Activated naive CD8-positive, alpha-beta T cell treated with anti-CD3 and anti-CD28 coated beads, Interleukin-2, amount 50 U/mL, for 16 hours (primary cell): ENCODE data around the gene URM1.

Experiments used
- DNase-seq: peaks from one replicate; pipeline ENCODE4 v3.0.0-alpha.2; 2020; ENCODE audit warnings: low read depth, low spot score

Gene URM1

DNA sequence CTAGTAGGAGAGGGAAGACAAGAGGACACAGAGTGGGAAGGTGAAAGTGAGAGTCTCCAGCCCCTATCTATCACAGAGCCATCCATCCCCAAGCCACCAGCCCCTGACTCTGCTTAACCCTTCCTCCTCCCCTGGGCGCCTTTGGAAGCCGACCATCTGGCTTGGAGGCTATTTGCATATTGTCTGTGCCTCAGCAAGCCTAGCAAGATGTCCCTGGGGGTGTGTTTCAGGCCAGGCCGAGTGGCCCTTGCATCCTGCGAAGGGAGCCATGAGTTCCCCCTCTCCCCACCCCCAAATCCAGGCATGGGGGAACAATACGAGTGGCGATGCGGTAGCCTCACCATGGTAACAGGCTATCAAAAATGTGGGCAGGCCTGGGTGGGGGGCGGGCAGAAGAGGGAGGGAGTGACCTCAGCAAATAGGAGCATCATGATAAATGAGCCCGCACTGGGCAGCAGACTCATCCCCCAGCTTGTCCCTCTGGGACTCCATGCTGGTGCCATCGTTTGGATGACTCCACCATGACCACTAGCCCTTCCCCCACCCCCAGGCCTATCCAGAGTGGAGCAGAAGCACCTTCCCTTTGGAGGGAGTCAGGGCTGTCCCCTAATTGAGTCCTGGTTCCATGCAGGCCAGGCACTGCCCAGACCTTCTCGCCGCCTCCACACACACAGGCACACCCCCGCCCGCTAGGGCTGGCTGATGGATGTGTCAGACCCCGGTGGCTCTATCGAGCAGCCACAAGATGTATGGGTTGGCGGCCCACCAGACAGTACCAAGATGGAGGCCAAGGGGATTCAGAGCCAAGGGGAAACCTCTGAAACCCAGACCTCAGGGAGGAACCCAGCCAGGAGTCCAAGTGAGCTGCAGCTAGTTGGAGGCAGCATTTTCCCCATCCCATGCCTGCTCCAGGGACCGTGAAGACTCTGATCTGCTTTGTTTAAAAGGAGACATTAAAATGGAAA is 14.6 kb downstream of the URM1 start:
- DNase-seq: no peak

DNA sequence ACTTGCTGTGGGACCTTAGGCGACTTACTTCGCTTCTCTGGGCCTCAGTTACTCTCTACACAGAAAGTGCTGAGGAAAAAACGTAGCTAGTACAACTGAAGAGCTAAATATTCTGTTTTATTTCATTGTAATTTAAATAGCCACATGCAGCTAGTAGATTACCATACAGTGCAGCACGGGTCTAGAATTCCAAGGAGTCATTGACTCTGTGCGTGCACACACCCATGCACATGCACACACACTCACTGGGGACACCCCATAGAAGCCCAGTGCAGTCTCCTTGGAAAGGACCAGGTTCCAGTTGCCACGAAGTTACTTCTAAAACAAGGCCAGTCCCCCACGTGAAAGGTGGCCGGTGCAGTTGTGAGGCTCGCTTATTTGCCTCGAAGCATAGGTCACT is 17.0 kb downstream of the URM1 start:
- no peak for DNase-seq

DNA sequence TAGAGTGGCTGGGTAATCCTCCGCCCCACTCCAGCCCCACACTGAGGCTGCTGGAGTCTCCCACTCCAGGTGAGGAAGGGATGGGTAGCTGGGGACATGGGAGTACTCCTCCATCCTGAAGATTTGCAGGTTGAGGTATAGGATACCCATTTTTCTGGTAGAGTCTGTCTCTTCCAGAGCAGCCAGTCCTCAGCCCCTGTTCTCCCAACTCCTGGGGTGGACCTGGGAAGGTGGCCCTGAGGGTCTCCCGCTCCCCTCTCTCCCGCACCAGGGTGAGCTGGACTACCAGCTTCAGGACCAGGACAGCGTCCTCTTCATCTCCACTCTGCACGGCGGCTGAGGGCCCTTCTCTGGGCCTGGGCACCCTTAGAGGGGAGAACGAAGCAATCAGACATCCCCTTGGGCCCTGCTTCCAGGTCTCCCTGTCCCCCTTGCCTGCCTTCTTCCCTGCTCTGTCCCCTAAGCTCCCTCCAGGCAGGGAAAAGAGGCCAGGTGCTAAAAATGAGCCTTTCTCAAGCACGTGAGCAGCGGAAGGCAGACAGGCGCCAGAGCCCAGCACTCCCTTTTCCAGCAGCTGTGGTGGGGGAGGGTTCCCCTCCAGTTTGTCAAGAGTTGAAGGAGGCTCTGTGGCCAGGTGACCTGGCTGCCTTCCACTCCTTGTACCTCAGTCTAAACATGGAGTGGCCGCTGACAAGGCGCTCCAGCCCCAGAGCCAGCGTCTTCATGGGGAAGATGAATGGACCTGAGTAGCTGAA is 18.4 kb downstream of the URM1 start:
- DNase-seq: no peak

DNA sequence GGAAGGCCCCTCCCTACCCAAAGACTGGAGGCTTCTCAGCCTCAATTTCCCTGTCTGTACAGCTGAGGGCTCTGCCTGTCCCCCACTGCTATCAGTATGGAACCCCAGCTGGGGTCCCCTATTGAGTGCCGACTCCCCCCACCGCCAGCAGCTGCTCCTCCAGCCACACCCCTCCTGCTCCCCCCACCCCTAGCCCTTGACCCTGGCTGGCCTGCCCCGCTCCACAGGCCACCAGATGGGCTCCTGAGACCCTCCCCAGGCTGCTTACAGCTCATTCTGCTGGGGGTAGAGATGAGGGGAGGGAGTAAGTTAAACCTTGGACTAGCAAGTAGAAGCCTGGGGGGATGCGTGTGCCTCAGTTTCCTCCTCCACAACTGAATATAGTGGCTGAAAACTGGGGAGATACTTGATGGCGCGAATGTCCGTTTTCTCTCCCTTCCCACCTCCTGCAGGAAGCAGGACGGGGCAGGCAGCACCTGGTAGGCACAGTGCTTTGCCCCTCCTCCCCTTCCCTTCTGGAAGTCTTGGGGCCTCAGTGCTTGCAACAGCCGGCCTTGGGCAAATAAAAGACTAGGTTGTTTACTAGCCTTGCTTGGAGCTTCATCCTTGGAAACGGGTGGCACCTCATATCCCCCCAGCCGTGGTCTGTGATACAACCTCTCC is 19.1 kb downstream of the URM1 start:
- no peak for DNase-seq

DNA sequence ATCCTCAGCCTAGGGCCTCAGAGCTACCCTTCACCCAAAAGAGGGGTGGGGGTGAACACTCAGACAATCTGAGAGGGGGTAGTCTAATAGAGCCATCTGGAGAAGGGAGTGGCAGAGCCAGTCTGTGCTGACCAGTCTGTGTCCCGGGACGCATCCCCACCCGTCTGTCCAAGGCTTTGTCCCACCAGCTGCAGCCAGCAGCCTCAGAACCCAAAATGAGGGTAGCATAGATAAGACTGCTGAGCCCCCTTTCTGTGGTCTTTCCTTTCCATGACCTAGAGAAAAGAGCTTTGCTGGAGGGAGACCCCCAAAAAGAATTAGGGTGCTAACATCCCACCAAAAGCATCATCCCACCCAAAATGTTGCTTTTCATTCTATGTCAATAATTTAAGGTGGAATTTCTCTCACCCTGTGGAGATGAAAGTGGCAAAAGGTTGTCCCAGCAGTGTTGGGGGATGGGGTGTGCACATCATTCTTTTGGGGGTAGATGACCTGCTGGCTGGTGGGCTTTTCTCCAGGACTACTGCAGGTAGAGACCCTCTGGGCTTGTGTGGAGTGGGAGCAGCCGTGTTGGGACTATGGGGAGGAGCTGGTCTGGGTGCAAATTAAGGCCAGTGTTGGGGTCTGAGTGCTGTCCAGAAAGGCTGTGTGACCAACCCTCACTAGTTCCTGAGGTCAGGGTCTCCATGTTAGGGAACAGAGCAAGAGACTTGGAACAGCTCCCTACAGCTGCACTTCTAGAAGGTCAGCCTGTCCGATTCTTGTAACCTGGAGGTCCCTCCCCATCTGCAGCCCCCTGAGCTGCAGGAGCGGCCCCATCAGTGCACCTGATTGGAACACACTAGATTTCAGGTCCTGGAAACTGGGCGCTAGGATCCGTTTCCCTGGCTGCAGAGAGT is 19.9 kb downstream of the URM1 start:
- DNase-seq: no peak

DNA sequence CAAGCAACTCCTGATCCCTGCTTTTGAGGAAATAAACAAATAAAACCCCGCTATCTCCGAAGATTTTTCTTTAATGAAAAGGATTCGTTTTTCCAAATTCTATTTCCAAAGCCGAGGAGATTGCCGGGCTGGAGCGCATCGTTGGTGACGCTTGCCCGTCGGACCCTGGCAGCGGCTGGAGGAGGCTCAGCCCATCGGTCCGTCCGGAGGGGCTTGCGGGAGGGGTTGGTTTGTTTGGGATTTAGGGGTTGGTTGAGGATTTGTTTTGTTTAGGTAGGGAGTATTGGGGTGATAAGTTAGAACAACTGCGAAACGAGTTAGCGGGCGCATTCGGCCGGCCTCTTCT is 20.8 kb downstream of the URM1 start:
- DNase-seq: no peak

DNA sequence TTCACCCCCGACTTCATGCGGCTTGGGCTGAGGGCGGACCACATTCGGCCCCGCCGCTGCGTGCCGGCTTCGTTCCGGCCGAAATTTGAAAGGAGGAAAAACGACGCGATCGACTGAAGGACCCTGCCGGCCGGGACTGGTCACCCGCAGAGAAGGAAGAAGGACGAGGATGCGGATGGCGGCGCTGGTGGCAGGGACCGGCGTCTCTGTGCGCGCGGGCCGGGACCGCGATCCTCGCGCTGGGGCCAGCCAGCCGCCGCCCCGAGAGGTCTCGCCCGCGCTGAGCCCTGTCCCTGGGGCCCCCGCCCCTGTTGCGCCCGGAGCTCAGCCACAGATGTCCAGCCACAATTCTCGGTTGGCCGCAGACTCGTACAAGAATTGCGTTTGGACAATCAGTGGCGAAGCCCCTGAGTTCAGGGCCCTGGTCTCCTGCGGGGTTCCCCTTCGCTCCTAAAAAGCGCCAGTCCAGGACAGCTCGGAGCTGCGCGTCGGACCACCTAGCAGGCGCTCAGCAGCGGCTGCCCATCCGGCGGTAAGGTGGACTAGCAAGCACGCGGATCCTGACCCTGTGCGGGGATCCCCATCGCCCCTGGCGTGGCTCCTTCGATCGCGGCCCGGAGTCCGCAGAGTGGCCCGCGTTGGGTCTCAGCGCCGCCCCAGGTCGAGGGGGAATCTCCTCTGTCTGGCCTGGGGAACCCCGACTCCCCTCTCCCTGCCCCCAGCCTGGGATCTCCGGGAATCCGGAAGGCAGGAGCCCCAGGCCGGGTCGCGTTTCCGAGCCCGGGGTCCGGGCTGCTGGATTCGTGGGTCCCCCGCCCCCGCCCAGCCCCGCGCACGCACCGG is 21.3 kb downstream of the URM1 start:
- DNase-seq: no peak

DNA sequence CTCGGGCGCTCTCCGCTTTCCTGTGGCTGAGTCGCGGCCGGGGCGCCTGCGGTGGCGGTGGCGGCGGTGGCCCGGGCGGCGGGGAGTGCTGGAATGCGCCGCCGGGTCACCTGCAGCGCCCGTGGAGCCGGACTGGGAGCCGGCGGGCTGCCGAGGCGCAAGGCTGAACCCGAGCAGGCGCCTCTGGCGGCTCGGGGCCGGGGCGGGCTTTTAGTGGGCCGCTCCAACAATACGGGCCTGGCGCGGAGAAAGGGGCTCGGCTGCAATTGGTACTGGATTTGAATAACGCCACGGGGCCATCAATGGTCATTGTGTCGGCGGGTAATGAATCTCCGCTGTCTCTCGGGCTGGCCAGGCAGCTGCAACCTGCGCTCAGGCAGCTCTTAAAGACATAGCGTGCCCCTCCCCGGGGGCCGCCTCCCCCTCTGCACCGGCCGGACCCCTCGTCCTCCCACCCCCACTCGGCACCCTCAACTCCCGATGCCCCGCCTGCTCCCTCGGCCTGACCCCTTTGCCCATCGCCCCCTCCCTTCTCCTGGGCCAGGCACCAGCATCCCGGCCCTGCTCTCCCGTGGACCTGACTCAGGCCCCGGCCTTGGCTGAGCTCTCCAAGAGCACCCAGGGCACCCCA is 22.1 kb downstream of the URM1 start:
- no peak for DNase-seq

DNA sequence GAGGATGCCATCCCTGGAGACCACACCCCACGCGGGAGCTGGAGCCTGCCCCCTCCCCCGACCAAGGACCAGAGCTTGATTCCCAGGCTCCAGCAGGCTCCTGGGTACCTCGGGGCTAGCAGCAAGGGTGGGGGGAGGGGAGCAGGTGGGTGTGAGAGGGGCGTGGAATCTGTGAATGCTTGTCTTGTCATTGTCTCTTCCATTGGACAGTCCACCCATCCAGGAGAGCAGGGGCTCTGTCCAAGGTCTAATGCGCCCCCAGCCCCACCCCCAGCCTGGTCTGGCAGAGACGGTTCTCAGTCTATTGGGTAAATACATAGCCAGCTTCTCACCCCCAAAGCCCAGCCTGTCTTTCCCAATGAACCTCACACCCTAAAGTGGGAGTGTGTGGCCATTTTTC is 22.8 kb downstream of the URM1 start:
- DNase-seq: no peak

DNA sequence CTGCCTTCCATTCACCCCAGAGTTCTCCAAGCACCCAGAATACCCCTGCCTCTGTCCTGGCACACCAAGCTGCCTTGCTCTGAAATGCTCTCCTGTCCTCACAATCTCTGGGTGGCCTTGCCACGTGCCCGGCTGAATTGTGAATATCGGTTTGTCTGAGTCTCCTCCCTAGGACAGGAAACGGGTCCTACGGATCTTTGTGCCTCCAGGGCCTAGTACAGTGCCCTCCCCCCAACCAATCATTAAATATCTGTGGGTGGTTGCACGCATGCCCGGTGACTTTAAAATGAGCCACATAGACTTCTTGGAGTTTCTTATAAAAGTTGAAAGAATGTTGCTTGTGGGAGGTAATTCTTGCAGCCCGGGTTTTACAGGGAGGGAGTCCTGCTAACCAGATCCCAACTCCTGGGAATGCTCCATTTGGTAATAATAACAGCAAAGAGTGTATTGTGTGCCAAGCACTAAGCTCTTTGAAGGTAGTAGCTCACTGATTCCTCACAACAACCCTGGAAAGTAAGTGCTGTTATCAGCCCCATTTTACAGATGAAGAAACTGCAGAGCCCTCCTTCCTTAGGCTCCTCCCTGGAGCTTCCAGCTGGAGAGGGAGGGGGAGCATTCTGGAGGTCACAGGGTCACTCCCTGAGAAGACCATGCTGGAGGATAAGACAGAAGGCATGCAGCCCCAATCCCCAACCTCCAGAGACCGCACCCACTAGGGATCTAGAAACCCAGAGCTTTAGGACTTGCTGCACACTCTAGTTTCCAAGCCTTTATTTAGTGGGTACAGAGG is 23.4 kb downstream of the URM1 start:
- DNase-seq: no peak

DNA sequence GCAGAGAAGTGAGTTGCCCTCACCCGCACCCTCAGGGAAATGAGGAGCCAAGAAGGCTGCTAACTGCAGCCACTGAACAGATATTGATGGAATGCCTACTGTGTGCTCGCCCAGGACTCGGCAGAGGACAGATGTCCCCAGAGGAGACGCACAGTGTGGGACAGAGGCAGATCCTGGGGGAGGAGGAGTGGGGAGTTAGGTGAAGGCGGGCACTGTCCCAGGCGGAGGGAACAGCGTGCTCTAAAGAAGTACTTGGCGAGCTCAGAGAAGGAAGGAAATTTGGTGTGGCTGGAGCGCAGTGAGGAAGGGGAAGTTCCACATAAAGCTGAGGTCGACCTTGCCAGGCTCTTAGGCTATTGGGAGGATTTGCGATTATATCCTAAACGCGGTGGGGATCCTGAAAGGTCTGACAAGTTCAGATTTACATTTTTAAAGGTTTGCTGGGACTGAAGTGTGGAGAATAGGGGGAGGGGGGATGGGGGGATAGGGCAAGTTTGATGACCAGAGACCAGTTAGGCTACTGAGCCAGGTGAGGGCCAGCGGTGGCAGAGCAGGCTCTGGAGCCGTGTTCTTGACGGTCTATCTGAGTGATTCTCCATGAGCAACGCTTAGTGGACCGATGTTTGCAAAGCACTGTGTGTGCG is 25.9 kb downstream of the URM1 start:
- DNase-seq: no peak

DNA sequence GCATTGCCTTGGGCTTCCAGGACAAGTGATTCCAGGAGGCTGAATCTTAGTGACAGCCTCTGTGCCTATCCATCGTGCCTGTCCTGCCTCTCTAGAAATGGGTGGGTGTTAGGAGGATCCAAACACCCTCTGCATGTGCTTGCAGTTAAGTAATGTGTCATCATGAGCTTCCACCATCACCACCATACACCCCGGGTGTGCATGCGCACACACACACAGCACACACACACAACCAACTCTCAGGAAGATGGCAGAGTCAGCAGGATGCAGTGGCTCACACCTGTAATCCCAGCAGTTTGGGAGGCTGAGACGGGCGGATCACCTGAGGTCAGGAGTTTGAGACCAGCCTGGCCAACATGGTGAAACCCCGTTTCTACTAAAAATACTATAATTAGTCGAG is 26.7 kb downstream of the URM1 start:
- no peak for DNase-seq

DNA sequence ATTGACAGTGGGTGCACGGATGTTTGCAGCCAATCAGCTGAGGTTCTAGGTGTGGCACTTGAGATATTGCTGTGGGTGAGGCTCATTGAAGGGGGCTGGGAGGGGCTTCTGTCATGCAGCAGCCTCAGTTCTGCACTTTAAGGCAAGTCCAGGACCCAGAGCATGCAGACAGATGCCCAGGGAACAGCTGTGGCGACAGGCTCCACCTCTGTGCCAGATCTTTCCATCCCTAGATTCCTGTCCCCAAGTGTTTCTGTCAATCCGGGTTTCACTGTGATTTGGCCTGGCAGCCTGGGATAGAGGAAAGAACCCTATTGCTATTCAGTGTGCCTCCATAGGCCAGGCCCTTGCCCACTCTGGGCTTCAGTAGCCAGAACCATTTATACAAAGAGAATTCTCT is 28.7 kb downstream of the URM1 start:
- no peak for DNase-seq

DNA sequence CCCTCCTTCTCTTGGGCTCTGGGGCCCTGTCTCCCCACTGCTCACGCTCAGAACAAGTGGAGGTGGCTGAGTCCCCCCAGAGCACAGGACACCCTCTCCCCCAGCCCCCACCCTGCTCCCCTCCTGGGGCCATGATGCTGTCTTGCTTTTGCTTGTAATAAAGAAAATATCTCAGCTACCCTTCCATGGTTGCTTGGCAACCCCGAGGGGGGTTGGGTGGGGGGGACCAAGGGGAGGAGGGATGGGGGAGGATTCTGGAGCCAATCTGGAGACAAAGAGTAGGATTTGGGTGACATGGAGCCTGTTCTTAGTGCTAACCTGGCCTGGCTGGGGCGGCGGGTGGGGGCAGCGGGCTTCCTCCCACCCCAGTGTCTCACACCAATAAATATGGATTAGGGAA is 33.4 kb downstream of the URM1 start:
- no peak for DNase-seq

DNA sequence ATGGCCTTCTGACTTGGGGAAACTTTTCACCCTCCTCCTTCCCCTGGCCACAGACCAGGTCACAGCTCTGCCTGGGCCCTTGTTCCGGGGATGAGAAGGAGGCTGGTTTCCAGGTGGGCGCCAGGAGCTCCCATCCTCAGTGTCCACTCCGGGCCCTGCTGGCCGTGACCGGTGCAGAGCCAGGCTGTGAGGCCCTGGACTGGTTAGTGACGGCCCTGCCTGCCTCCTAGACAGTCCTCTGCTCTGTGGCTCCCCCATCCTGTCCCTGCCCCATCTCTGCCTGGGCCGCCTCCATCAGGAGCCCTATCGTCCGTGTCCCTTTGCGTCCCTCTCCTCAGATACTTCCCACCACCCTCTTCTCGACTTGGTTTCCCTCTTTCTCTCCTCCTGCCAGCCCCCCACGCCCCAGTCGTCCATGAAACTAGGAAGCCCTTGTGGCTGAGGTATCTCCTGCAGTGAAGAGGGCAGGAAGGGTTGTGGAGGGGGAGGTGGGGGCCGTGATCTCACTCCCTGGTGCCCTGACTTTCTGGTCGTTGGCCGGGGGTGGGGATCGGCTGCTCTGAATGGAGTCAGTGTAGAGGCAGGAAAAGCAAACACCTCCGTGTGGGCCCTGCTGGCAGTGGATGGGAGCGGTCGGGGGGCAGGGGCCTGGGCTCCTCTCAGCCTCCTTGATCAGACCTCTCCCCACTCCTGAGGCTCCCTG is 34.1 kb downstream of the URM1 start:
- DNase-seq: no peak

DNA sequence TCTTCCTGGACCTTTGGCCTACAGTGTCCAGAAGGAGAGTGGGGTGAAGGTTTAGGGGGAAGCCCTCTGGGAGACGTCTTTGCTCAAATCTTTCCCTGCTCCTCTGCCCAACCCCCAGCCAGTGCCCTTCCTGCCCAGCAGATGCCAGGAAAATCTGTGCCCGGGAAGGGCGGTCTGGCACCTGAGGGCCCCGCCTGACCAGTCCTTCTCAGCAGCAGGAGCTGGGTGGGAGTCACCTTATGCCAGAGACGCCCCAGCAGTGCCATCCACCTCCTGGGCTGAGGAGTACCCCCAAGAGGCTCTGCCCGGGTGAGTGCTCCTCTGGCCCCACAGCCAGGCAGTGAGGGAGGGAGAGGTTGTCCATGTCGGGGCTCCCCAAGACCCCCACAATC is 34.6 kb downstream of the URM1 start:
- DNase-seq: no peak

DNA sequence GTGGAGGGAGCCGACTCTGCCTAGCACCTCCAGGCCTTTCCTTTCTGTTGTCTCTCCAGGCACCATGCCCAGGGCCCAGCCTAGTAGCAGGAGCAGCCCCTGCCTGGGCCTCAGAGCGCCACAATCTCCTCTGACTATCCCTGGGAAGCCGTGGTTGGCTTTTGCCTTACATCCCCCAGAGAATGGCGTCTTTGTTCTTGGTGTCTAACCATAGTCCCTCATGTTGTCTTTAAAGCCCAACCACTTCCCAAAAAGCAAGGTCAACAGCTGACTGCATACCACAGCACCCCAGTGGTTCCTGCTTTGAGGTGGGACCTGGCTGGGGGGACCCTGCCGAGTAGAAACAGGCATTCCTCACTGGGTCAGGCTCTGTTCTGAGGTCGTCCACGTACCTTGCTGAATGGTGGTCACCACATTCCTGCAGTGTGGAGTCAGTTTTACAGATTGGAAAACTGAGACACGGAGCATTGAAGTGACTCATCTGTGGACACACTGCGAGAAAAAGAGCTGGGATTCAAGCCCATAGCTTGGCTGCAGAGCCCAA is 35.7 kb downstream of the URM1 start:
- DNase-seq: no peak

DNA sequence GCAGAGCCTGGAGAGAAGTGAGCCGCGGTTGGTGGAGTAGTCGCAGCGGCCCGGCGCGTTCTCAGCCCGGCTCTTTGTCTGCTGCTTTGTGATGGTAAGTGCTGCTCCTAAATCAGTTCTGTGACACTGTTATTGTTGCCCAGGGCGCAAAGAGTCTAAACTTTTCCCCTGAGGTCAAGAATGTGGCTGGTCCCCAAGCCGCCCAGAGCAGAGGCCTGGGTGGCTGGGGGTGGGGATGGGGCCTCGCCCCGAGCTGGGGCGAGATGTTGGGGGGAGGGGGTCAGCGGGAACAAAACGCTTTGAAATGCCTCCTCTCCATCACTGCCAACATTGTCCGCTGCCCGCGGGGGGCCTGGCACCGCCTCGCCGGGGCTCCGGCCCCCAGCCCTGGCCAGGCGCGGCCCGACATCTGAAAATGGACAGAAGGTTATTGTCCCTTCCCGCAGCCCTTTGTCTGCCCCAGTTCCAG is 37.8 kb downstream of the URM1 start:
- DNase-seq: no peak
